NOMO-1 treated with DMSO at 0.1 percent for 48 hours (cell line): ENCODE measurements around the gene TSPO2.

ENCODE experiments used
- DNase-seq: peaks from one replicate; lab custom pipeline; 2025; ENCODE audit not compliant: unreplicated experiment; lab: John Stamatoyannopoulos, UW

The TSPO2 gene

DNA sequence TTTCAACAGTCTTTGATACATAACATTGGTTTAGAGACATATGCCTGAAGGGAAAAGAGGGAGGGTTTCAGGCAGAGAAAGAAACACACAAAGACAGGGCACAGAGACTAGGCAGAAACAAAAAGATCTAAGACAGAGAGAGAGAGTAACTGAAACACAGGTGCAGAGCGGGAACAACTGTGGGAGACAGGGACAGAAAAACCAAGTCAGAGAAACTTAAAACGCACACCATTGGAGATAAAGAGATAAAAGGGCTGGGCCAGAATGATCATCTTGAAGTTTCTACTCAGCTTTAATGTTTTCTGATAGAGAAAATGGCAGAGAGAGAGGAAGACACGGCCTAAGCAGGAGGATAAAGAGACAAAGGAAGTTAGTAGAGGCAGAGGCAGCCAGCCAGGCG lies 15.0 kb upstream of the TSPO2 start:
- no peak for DNase-seq

DNA sequence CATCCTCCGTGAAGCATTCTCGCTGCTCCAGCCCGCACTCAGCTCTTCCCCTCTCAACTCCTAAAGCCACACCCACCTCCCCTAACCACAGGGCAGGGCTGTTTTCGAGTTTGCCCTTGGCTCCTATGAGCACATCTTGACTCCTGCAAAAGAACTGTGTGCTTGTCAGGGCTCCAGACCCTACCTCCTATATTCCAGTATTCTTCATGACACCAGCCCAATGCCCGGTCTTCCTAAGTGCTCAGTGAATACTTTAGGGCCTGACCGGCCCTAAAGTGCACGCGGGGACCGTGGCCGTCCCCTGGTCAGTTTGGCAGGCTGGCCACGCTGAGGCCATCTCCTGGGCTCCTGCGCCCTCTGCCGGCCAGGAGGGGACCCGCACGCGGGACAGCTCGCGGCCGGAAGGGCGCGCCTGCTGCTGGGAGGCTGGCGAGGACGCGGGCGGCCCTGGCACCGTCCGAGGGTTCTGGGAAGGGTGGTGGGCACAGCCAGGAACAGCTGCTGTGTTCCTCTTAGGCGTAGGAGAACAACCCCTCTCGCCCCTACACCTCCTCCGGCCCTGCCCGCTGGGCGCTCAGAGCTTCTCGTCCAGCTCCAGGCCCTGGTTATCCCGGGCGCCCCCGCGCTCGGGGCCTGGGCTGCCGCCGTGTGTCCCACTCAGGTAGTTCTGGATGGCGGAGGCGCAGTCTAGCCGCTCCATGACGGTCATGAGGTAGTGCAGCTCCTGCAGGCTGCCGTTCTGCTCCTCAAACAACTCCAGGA lies 14.3 kb upstream of the TSPO2 start:
- peak; percentile 59 for DNase-seq

DNA sequence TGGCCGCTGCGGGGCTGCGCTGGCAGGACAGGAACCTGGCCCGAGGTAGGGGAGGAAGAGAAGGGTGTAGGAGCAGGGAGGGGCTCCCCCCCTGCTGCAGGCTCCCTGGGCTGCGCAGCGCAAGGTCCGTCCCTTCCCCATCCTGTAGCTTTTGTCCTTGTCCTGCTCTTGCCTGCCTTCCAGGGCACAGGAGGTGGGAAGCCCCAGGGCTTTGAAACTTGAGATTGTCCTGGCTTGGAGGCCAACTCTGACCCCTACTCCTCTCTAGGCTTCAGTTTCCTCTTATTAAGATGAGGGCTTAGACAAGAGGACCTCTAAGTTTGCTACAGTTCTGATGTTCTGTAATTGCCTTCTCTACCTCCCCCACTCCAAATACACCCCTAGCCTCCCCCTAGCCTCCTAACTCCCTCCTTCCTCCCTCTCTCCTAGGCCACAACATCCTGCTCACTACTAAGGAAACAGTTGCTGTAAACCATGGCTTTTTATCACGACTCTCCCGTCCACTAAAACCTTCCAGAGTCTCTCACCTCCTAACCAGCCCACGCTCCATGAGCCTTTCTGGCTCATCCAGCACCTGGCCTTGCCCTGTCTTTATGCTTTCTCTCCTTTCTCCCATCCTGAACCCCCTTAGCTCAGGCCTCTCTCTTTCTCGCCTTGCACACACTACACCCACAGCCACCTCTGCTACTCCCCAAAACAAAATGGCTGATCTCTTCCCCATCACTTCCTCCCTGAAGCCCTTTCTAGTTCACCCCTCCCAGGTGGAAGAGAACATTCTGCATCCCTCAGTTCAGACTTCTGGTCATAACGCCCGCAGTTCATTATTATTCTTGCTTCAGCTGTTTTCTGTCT lies 13.5 kb upstream of the TSPO2 start:
- peak; percentile 10 for DNase-seq

DNA sequence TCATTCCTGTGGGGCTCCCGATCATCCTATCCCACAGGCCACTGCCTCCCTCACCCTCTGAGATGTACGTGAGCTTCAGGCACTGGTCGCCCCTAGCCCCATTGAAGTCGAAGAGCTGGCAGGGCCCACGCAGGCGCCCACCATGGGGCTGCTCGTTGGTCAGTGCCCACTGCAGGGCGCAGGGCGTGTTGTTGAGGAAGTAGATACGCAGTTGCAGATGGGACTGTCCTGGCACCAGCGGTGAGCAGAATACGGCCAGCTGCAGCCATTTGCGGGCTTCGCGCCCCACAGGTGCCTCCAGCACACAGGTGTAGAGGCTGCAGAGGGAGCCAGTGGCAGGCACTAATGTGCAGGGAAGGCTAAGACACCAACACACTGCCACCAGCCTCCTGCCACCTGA lies 9.4 kb upstream of the TSPO2 start:
- no peak for DNase-seq

DNA sequence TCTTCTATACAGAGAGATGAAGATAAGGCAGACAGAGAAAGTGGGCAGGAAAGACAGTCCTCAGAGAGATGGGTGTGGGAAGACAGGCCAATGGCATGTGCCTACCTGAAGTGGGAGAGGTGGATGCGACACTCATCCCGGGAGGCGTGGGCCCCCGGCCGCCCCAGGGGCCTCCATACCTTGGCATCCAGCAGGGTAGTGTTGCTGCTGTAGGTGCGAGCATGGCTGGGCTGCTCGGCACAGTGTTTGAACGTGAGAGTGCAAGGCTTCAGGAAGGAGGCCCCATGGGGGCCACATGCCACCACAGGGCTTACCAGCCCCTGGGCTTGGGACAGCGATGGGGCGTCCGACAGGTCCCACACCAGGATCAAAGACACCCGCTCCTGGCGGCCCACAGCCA lies 8.5 kb upstream of the TSPO2 start:
- no peak for DNase-seq

DNA sequence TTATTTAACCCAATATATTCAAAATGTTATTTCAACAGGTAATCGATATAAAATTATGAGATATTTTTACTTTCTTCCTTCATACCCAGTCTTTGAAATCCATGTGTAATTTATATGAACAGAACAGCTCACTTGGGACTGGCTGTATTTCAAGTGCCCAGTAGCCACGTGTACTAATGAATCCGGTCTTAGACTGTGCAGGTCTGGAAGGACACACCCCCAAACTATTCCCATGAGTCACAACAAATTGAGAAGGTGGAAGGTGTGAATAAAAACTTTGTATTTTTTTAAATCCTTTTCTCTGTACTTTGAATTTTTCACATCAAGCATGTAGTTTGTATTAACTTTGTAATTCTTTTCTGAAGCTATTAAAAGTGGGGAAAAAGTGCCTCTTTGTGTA lies 6.1 kb upstream of the TSPO2 start:
- no peak for DNase-seq

DNA sequence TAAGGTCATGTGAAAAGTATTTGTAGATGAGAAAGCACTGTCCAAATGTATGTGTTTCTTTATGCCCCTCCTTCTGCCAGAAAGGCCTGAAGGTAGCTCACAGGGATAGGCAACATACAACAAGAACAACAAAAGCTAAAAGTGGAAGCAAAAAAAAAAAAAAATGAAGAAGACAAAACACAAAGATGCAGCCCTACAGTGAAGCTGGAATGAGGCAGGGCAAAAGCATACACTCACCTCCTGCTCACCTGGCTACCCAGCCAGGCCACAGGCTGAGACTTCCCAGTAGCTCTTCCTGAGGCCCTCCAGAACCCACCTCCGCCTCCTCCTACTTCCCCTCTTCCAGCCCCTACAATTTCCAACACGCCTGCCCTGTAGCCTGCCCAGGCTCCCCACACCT lies 5.7 kb upstream of the TSPO2 start:
- no peak for DNase-seq

DNA sequence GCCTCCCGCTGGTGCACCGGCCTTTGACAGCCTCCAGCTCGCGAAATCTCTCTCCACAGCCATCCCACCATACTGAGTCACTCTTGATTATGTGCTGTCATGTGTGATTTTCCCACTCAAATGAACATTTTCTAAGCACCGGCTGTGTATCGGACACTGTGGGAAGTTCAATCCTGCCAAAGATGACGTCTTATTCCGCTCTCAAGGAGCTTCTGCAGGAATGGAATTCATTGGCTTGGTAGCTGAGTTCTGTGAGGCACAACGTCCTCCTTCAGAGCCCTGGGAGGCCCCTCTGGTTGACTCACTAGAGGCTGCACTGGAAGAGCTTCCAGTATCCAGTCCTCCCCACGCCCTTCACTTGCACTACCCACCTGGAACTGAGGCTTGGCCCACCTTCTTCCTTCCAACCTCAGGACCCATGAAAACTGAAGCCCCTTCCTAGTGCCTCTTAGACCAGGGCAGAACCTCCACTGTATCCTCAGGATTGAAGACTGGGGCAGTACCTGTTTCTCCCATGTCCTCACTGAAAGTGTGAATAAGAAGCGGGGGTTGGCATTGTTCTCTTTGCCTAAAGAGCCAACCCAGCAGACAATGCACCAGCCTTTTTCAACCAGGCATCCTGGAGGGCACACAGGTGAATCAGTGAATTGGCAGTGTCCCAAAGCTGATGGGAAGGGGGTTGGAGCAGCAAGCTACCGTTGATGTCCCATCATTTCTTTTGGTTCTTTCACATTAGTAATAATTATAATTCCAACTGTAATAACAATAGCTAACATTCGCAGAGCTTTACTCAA lies 5.0 kb upstream of the TSPO2 start:
- DNase-seq: no peak

DNA sequence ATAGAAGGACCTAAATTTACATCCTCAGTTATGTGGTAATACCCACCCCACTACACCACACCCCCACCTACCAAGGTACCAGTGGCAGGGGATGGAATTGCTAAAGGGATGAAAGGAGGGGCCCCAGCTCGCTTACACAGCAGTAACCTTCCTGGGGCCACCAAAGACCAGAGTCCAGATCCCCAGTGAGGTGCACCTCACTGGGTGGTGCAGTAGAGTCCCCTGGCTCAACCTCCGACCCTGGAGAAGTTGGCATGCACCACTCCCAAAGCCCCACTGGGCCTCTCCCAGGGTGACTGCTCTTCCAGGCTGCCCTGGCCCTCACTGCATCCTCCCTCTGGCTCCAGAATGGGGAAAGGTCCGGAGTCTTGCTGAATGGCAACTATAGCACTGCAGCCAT lies 4.1 kb upstream of the TSPO2 start:
- DNase-seq: no peak

DNA sequence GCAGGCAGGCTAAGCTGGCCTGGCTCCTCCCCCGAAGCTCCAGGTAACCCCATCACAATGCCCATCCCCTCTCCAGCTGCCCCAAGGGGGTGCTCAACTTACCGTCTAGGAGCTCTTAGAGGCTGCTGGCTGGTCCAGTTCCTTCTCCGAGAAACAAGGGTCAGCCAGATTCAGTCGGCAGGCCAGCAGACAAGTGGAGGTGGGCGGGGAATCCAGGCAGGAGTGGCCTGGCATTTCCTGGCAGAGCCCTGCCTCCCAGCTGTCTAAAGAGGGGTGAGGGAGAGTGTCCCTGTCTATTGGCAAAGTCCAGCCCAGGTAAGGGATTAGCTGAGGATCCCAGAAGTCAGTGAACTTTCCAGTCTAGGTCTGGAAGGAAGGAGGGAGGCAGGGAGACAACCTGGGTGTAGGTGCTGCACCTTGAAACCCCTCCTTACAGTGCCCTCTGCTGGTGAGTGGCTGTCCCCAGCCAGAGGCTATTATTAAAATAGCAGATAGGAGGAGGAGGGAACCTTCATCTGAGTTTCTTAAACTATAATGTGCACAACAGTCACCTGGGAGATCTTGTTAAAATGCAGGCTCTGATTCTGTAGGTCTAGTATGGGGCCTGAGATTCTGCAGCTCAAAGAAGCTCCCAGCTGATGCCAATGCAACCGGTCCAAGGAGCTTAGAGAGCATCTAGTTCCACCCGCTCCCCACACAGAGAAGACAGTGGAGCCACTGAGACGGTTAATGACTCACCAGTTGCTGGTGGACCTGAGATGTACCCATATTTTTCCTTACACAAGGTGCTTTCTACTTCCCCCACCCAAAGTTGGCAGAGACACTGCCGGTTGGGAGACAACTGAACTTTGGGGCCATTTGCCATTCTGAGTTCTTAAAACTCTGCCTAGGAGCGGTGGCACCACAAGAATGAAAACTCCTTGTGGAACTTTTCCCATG lies 2.9 kb upstream of the TSPO2 start, which contains the start of gene UNC5CL:
Gene UNC5CL, minus strand, starts transcription at position 162 of the 939 bp plus-strand sequence. CDS start 4,147 bp downstream, outside the sequence.
- no peak for DNase-seq

DNA sequence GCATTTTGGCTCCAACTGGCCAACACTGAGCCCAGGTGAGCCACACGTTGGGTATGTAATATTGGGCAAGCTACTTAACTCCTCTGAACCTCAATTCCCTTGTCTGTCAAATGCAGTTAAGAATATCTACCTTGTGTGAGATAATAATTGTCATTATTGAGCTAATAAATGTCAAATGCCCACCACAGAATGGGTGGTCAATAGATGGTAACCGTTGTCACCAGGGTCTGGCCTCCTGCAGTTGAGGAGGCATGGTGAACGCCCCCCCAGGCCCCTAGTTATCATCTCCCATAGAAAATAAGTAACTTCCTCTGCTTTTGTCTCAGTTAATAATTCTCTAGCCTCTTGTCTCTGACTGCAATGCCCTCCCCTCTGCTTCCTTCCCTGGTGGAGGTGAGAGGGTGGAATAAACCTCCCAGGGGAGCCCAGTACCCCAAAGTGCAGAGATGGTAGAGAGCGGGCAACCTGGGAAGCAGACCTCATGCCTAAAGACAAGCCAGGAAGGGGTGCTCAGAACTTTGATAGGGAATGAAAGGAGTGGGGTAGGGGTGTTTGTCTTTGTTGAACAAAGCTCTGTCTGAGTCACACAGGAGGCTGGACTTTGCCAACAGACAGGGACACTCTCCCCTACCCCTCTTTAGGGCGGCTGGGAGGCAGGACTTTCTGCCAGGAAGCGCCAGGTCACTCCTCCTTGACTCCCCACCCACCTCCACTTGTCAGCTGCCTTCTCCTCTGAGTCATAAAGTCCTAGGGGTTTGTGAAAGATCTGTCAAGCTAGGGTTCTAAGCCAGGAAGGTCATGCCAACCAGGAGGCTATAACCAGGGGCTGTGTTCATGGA lies 1.9 kb upstream of the TSPO2 start:
- DNase-seq: peak; percentile 1

DNA sequence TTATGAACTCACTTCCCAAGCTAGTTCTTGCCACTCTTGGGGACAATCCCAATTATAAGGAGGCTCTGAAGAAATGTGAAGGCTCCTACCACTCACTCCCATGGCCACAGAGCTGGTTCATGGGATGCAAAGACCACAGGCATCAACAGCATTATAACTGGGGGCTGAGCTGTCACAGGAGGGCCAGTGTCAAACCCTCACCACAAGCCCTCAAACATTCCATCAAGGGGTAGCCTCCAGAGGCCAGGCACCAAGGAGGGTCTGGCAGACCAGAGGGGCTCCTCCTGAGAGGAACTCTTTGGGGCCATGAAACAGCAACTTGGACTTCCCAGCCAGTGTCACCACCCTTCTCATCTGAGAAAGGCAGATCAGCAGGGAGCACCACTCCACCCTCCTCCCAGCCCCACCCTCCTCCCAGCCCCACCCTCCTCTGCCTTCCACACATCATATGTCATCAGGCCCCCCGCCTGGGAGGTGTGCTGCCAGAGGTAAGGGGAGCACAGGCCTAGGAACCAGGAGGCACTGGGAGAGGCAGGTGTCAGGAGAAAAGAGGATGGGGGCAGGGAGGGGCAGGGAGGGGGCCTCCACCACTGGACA lies 1.2 kb upstream of the TSPO2 start:
- no peak for DNase-seq

DNA sequence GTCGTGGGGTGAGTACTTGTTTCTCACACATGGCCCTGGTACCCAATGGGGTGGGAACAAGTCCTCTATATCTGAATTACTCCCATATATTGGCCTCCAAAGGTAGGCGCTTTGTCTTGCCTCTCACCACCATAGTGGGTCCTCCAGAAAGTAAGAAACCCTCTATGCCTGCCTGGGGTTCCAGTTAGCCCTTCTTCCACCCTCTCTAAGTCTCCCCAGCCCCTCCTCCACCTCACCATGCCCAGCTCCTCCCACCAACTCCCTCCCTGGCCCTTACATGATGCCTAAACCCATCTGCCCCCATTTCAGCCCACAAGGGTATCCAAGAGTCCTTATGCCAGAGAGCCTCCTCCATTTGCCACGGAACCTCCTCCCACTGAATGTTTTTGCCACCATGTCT lies 884 bp downstream of the TSPO2 start:
- no peak for DNase-seq

DNA sequence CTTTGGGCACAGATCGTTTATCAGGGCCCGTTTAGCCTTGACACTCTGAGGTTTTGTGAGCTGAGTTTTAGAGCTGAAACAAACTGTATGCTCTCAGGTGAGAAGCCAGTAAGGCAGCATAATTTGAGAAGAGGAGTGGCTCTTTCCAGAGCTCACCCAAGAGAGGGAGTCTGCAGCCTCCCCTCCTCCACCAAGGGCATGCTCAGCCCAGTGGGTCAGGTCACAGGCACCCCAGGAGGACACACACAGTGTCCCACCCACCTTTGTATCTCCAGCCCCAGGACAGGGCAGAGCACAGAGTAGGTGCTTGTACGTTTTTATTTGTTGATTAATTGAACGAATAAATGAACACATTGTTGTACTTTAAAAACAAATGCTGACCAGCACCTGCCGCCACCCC lies 3.4 kb downstream of the TSPO2 start:
- DNase-seq: no peak

DNA sequence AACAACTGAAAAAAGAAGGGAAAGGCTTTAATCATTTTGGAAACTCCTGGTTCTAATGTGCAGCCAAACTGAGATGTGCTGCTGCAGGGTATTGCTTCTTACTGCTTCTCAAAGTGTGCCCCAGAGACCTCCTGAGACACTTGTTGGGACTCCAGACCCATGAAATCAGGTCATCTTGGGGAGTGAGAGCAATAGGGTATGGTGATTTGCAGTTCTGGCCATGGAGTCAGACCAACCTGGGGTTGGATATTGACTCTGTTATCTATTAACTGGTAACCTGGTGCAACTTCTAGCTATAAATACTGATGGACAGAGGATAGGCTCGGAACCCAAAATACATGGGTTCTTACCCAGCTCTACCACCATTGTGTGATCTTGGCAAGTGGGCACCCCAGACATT lies 3.8 kb downstream of the TSPO2 start:
- DNase-seq: no peak

DNA sequence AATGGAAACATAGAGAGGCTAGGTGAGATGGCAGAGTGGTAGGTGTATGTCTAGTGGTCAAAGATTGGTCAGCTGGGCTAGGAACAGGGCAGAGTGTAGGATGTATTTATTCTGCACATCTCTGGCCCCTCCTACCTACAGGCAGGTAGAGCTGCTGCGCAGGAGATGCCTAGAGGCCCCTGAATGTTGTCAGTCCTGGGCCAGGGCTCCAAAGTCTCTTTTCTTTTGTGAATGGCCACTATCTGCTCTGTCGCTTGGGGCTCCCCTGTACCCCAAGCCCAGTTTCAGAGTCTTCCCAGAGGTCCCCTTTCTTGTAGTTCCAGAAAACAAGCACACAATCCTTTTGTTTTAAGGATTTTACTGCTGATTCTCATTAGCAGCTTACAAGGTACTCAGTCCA lies 5.0 kb downstream of the TSPO2 start:
- DNase-seq: no peak

DNA sequence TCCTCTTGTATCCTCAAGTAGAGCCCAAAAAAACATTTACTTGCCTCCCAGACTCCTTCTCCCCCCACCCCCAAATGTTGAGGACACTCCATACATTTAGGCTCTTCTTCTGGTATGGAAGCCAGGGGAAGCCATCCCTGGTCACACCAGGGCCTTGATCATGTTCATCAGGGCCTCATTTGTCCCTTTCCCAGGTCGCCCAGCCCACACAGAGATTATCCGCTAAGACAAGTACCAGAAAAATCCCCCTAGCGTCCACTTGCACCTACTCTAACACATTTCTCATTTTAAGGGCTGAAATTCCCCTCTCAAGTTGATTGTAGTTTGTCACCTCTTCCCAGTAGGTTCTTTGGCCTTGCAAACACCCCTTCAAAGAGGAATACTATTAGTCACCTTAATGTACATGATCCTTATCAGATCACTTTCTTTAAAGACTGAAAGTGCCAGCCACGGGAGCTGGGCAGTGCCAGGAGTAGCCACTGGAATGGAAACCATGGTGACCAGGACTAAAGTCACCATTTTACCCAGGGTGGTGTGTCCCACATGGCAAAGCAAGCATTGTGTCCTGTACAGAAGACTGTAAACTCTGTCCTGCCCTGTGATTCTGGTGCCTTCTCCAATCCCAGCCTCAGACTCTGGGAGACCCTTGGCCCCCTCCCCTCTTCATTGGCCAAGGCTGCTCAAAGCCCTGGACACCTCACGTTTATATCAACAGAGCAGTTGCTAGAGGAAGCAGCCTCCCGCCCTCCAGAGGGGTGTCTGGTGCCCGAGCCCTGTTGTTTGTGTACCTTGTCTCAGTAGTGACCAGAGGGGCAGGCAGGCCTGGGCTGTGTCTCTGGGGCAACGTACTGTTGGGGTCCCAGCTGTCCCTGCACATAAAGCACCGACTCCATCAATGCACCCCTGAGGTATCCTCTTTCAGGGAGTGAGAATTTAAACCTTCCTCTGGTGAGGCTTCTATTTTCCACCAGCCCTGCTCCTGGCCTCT lies 5.8 kb downstream of the TSPO2 start:
- DNase-seq: no peak

DNA sequence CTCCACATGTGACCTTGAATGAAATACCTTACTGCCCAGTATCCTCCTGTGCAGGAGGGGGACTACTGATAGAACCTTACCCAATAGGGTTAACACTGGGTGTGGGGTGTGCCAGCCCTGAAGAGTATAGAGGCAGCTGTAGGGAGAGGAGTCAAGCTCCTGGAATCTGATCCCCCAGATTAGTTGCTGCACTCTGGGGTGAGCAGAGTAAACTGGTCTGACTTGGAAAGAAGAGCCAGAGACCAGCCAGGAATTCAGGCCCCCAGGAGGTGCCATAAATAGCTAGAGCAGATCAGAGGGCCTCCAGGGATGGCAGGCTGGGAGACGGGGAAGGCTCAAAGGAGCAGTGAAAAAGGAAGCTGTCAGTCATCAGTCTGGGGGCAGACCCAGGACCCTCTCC lies 7.3 kb downstream of the TSPO2 start:
- no peak for DNase-seq
